HG02885 (cell line): Measurements from ENCODE around the gene NRBF2.

Experiments used
- ATAC-seq: cut with Tn5 transposase; IDR thresholded peaks from one replicate; pipeline ENCODE4 v1.9.1; 2021; ENCODE audit warnings: mild to moderate bottlenecking; ENCODE audit not compliant: unreplicated experiment, poor library complexity

Gene NRBF2

GRCh38 chr10:63157845-63158624 lies 24.9 kb downstream of the NRBF2 start:
- ATAC-seq, result peak; percentile 76

DNA sequence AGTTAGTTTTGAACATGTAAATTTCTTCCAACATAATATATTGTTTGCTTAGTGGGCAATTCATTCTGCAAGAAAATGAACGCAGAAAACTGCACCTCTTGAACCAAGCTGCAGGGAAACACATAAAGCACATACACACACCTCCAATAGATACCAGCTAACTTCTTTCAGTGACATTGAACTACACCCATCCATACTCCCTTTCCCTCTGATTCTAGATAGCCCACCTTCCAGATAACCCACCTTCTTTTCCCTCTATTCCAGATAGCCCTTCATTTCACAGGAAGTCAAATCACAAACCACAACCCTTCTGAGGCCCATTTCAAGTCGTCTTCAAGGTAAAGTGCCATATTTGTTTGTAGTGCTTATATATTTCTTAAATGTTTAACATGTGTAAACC lies 28.5 kb downstream of the NRBF2 start:
- no peak for ATAC-seq

DNA sequence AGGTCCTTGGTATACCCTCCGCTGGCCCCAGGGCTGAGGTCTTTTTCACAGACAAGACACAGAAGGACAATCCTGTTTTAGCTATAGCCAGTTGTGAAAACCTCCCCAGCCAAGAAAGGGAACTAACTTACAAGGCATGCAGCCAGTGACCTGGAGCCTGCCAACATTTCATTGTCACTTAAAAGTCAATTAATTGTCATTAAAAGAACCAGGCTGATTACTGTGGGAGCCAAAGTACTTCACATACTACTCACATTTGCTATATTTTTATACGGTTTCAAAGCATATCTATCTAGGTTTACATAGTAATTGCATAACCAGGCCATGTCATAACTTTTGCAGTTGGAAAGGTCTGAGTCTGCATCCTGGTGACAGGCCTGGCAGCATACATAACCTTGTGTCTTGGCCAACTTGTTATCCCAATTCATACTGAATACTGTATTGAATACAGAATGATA lies 31.1 kb downstream of the NRBF2 start:
- ATAC-seq, result no peak

DNA sequence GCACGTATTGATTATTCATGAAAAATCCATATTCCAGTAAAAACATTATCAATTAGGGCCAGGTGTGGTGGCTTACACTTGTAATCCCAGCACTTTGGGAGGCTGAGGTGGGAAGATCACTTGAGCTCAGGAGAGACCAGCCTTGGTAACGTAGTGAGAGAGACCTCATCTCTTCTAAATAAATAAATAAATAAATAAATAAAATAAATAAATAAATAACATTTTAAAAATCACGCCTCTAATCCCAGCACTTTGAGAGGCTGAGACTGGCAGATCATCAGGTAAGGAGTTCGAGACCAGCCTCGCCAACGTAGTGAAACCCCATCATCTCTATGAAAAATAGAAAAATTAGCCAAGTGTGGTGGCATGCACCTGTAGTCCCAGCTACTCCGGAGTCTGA lies 32.1 kb downstream of the NRBF2 start:
- no peak for ATAC-seq

GRCh38 chr10:63166742-63167258 lies 33.7 kb downstream of the NRBF2 start:
- peak; percentile 50 for ATAC-seq

GRCh38 chr10:63168821-63169462 lies 35.8 kb downstream of the NRBF2 start:
- no peak for ATAC-seq

- ATAC-seq, result no peak
Observed at GRCh38 chr10:63169624-63170023, 36.5 kb downstream of the NRBF2 start.

GRCh38 chr10:63171255-63171855 lies 38.2 kb downstream of the NRBF2 start:
- ATAC-seq, result no peak

DNA sequence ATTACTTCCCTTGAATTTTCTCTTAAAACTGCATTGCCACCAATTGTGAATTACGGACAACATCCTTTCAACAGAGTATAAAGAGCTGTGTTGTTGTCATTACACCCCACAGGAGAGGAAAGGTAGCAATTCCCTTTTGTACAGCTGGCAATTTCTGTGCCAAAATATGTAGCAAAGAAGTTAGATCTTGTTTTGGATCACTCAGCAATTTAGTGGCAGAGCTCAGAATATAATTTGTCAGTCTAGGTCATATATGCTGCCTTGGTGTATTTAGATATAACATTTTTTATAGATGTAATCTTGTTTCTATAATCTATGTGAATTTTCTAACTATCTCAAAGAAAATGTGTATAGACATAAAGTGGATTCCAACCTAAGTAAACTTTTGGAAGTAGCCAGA lies 38.8 kb downstream of the NRBF2 start:
- no peak for ATAC-seq

DNA sequence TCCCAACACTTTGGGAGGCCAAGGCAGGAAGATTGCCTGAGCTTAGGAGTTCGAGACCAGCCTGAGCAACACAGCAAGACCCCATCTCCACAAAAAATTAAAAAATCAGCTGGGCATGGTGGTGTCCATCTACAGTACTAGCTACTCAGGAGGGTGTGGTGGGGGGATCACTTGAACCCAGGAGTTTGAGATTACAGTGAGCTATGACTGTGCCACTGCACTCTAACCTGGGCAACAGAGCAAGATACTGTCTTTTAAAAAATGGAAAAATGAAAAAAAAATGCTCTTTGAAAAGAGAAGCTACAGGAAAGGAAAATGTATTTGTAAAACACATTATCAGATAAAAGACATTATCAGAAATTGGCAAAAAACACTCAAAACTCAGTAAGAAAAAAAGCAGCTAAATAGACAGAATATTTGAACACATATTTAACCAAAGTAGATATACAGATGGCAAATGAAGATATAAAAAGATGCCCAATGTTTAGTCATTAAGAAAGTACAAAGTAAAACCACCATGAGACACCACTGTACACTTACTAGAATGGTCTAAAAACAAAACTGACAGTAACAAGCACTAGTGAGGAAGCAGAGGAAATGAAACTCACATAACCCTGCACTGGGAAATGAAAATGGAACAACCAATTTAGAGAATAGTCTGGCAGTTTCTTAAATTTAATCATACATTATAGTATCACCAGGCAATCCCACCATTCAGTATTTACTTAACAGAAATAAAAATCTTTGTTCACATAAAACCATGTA lies 40.5 kb downstream of the NRBF2 start:
- ATAC-seq, result peak; percentile 100

DNA sequence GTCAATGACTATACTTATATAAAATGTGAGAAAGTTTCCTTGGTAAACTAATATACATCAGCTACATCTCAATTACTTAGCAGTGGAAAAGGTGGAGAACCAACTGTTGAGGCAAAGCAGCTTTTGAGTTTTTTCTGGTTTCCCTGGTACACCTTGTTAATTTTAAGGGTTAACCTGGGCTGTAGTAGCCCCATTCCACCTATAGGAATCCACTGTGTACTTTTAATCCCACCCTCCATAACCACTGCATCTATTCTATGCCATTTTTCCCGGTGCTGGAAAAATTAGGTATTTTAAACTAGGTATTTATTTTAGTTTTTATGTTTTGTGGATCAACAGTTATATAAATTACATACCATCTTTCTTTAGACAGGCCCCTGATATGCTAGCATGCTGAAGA lies 42.4 kb downstream of the NRBF2 start:
- ATAC-seq, result no peak

GRCh38 chr10:63192826-63193225 lies 59.7 kb downstream of the NRBF2 start:
- ATAC-seq, result no peak

GRCh38 chr10:63197344-63198092 lies 64.4 kb downstream of the NRBF2 start:
- no peak for ATAC-seq

GRCh38 chr10:63199716-63200115 lies 66.6 kb downstream of the NRBF2 start:
- no peak for ATAC-seq

GRCh38 chr10:63200431-63200830 lies 67.3 kb downstream of the NRBF2 start:
- no peak for ATAC-seq

GRCh38 chr10:63201118-63201517 lies 68.0 kb downstream of the NRBF2 start:
- ATAC-seq, result no peak
